K562 (cell line): ENCODE measurements around the gene ATXN1. TPM values are rescaled to one million over a fixed set of nuclear protein-coding genes. Genes with fewer than 3 reads are reported as not detected.

Experiments used
- ATAC-seq: fragments of 200-7000 bp; cut with Tn5 transposase; 3 replicates; pipeline ENCODE4 v1.9.1; 2020; ENCODE audit warnings: moderate library complexity
- BruUV-seq: library from RNA; stranded (reverse); fragments of 400-500 nt; replicated peaks from 2 replicates; lab custom pipeline; 2021; lab: Mats Ljungman, UMichigan
- CTCF ChIA-PET: fragments of 300-600 bp; formaldehyde crosslinking; extraction: SDS; loops from one replicate; lab custom pipeline; 2021; ENCODE audit warnings: low intra/inter-chr PET ratio; lab: Yijun Ruan, JAX
- POLR2A ChIA-PET: fragments of 300-600, 350-650 bp; sonication (Branson Sonifier 250); formaldehyde crosslinking; extraction: SDS; loops from one replicate; lab custom pipeline; 2021; ENCODE audit warnings: antibody characterized with exemption, inconsistent platforms; lab: Yijun Ruan, JAX
- DNase-seq, 4 experiments: peaks; one replicate each; pipeline versions ENCODE4 v3.0.0 to v3.0.0-alpha.2; 2011 to 2018; ENCODE audit warnings: low spot score in 3 of 4, mixed read lengths in 3 of 4; ENCODE audit errors: extremely low read depth in 1 of 4
- FAIRE-seq: peaks from 2 replicates; lab custom pipeline; 2011; peaks lifted over from hg19 to GRCh38; lab: Jason Lieb, UNC
- H2AFZ ChIP-seq: 2 replicates; pipeline ENCODE4 v1.6.0; 2011; ENCODE audit warnings: low read depth, low read length, control low read depth, inconsistent platforms
- H3K27ac ChIP-seq: fragments of 200-600 bp; 3 replicates; pipeline ENCODE4 v1.8.0; 2011; ENCODE audit warnings: low read depth, mild to moderate bottlenecking, control low read depth, inconsistent platforms, low read length, moderate library complexity, mixed read lengths; ENCODE audit errors: extremely low read depth
- H3K27me3 ChIP-seq, 2 experiments: fragments of 300-600 bp in 1 of 2; 2 replicates in 1 of 2; 3 replicates in 1 of 2; pipeline versions ENCODE4 v1.6.0 to v1.8.0; 2011; ENCODE audit warnings: inconsistent platforms in 2 of 2, low read length in 2 of 2, mild to moderate bottlenecking in 1 of 2, mixed read lengths in 1 of 2, moderate library complexity in 1 of 2; ENCODE audit not compliant: control insufficient read depth in 2 of 2, insufficient read depth in 2 of 2
- H3K36me3 ChIP-seq: fragments of 300-600 bp; 3 replicates; pipeline ENCODE4 v1.8.0; 2011; ENCODE audit warnings: mild to moderate bottlenecking, low read length, inconsistent platforms; ENCODE audit not compliant: control insufficient read depth, insufficient read depth
- H3K4me1 ChIP-seq, 2 experiments: fragments of 200-600 bp in 1 of 2; replicated peaks in 1 of 2; 2 replicates in 1 of 2; 3 replicates in 1 of 2; pipeline versions ENCODE4 v1.5.1 to v1.8.0; 2011; ENCODE audit warnings: inconsistent platforms in 2 of 2, low read length in 2 of 2, mild to moderate bottlenecking in 1 of 2, mixed read lengths in 1 of 2, moderate library complexity in 1 of 2; ENCODE audit not compliant: control insufficient read depth in 2 of 2, insufficient read depth in 2 of 2
- H3K4me2 ChIP-seq: 2 replicates; pipeline ENCODE4 v1.6.1; 2011; ENCODE audit warnings: low read length, control low read depth, inconsistent platforms, mixed read lengths; ENCODE audit not compliant: insufficient read depth
- H3K4me3 ChIP-seq: fragments of 200-600 bp; sonication (generic), shearing (Covaris generic); 2 replicates; pipeline ENCODE4 v1.5.1; 2016; ENCODE audit warnings: control low read depth, inconsistent platforms
- H3K79me2 ChIP-seq: fragments of 200-600 bp; 3 replicates; pipeline ENCODE4 v1.8.0; 2011; ENCODE audit warnings: low read length, inconsistent platforms; ENCODE audit not compliant: control insufficient read depth, insufficient read depth
- H3K9ac ChIP-seq, 2 experiments: 2 replicates each; pipeline versions ENCODE4 v1.6.0 to v1.6.1; 2011; ENCODE audit warnings: low read depth in 2 of 2, low read length in 2 of 2, control low read depth in 1 of 2, inconsistent platforms in 1 of 2, mild to moderate bottlenecking in 1 of 2, mixed read lengths in 1 of 2; ENCODE audit not compliant: insufficient read depth in 1 of 2
- H3K9me1 ChIP-seq: one replicate; pipeline ENCODE4 v1.6.0; 2011; ENCODE audit warnings: inconsistent platforms, mild to moderate bottlenecking, low read length, moderate library complexity; ENCODE audit not compliant: control insufficient read depth, insufficient read depth
- H3K9me3 ChIP-seq: replicated peaks from 2 replicates; pipeline ENCODE4 v1.5.1; 2011; ENCODE audit warnings: low read depth, low read length, inconsistent platforms; ENCODE audit not compliant: control insufficient read depth, insufficient read depth
- H4K20me1 ChIP-seq: replicated peaks from 2 replicates; pipeline ENCODE4 v1.6.1; 2011; ENCODE audit warnings: low read length, inconsistent platforms, mixed read lengths; ENCODE audit not compliant: control insufficient read depth, insufficient read depth
- ADNP ChIP-seq: fragments of 200-800 bp; sonication (Bioruptor generic); IDR thresholded peaks from 2 replicates; pipeline ENCODE4 v1.6.1; 2016; ENCODE audit warnings: missing genetic modification characterization, missing compliant biosample characterization
- CBX1 ChIP-seq: sonication (generic); IDR thresholded peaks from 2 replicates; pipeline ENCODE4 v1.6.1; 2016; ENCODE audit warnings: antibody characterized with exemption, low read depth, mild to moderate bottlenecking
- ETV5 ChIP-seq: sonication (generic); formaldehyde crosslinking; IDR thresholded peaks from 2 replicates; pipeline ENCODE4 v1.4.0; 2020; ENCODE audit warnings: low read depth, mild to moderate bottlenecking, missing genetic modification reagents
- EWSR1 ChIP-seq: fragments of 450-650 bp; IDR thresholded peaks from 2 replicates; pipeline ENCODE4 v1.6.1; 2018; ENCODE audit warnings: borderline replicate concordance, mild to moderate bottlenecking, low read depth, moderate library complexity; ENCODE audit not compliant: partially characterized antibody
- KDM4B ChIP-seq, 2 experiments: fragments of 450-650 bp in 1 of 2; sonication (generic) in 1 of 2; IDR thresholded peaks; 2 replicates each; pipeline ENCODE4 v1.6.1; 2016 to 2017; ENCODE audit warnings: borderline replicate concordance in 2 of 2, antibody characterized with exemption in 1 of 2, low read depth in 1 of 2, mild to moderate bottlenecking in 1 of 2
- NELFE ChIP-seq: IDR thresholded peaks from 2 replicates; pipeline ENCODE4 v1.6.1; 2011; ENCODE audit warnings: mild to moderate bottlenecking; ENCODE audit not compliant: insufficient read depth, insufficient read length
- NR3C1 ChIP-seq: sonication (generic); formaldehyde crosslinking; IDR thresholded peaks from 2 replicates; pipeline ENCODE4 v1.8.1; 2022; ENCODE audit warnings: missing genetic modification reagents
- NR4A1 ChIP-seq, 2 experiments: fragments of 250-450 bp in 1 of 2; fragments of 450-650 bp in 1 of 2; sonication (Bioruptor Pico) in 1 of 2; IDR thresholded peaks; 2 replicates each; pipeline versions ENCODE4 v1.4.0 to v1.6.1; 2016 to 2020; ENCODE audit warnings: mild to moderate bottlenecking in 2 of 2, missing compliant biosample characterization in 1 of 2, missing genetic modification characterization in 1 of 2, moderate library complexity in 1 of 2
- PHF21A ChIP-seq: fragments of 450-650 bp; IDR thresholded peaks from 2 replicates; pipeline ENCODE4 v1.6.1; 2017; ENCODE audit warnings: low read depth, borderline replicate concordance
- RBBP5 ChIP-seq: fragments of 200-600 bp; sonication (generic); IDR thresholded peaks from 2 replicates; pipeline ENCODE4 v1.6.1; 2012; ENCODE audit warnings: borderline replicate concordance, mild to moderate bottlenecking, low read length, control low read depth, inconsistent platforms; ENCODE audit not compliant: insufficient read depth, poor library complexity, severe bottlenecking
- RFX5 ChIP-seq: IDR thresholded peaks from 2 replicates; pipeline ENCODE4 v1.6.1; 2011; ENCODE audit warnings: low read depth, mild to moderate bottlenecking, improper control_type of control experiment, low read length
- SREBF1 ChIP-seq: fragments of 150-350 bp; IDR thresholded peaks from 2 replicates; pipeline ENCODE4 v1.6.1; 2014; ENCODE audit warnings: antibody characterized with exemption, low read depth, low read length, borderline replicate concordance
- TARDBP ChIP-seq: fragments of 450-650 bp; IDR thresholded peaks from 2 replicates; pipeline ENCODE4 v1.6.1; 2016
- TOE1 ChIP-seq, 2 experiments: fragments of 450-650 bp in 1 of 2; sonication (generic) in 1 of 2; formaldehyde crosslinking in 1 of 2; IDR thresholded peaks; 2 replicates each; pipeline versions ENCODE4 v1.7.1 to v1.8.0; 2016 to 2022; ENCODE audit warnings: borderline replicate concordance in 2 of 2, mild to moderate bottlenecking in 2 of 2, antibody characterized with exemption in 1 of 2, inconsistent platforms in 1 of 2, low read depth in 1 of 2, missing genetic modification reagents in 1 of 2, moderate library complexity in 1 of 2
- U2AF2 ChIP-seq: fragments of 200-400 bp; formaldehyde crosslinking; optimal IDR thresholded peaks from 2 replicates; pipeline ENCODE3; 2017; ENCODE audit warnings: low read depth, mild to moderate bottlenecking, low read length
- ZNF174 ChIP-seq: fragments of 250-450 bp; sonication (Bioruptor Pico); IDR thresholded peaks from 2 replicates; pipeline ENCODE4 v1.4.0; 2020; ENCODE audit warnings: mild to moderate bottlenecking
- ZNF23 ChIP-seq: fragments of 250-450 bp; sonication (Bioruptor Pico); IDR thresholded peaks from 2 replicates; pipeline ENCODE4 v1.4.0; 2020; ENCODE audit warnings: mild to moderate bottlenecking
- ZNF253 ChIP-seq: fragments of 250-450 bp; sonication (Bioruptor Pico); conservative IDR thresholded peaks from 2 replicates; pipeline ENCODE4 v1.6.1; 2021; ENCODE audit warnings: mild to moderate bottlenecking
- ZNF282 ChIP-seq: sonication (generic); formaldehyde crosslinking; IDR thresholded peaks from 2 replicates; pipeline ENCODE4 v1.8.1; 2023; ENCODE audit warnings: missing genetic modification reagents
- ZNF79 ChIP-seq: fragments of 250-450 bp; sonication (Bioruptor Pico); IDR thresholded peaks from 2 replicates; pipeline ENCODE4 v1.4.0; 2020; ENCODE audit warnings: low read depth, mild to moderate bottlenecking, moderate library complexity
- WGBS: fragments of 100-300 bp; shearing (Covaris generic); methylation state at CpG from one replicate; pipeline ENCODE4 v1.1.6; 2016; ENCODE audit warnings: low coverage, mixed read lengths; ENCODE audit not compliant: insufficient coverage; ENCODE audit errors: missing lambda C conversion rate; 5-methylcytosine and 5-hydroxymethylcytosine counted together
- in situ Hi-C: fragments of 300-500 bp; cut with MboI; formaldehyde crosslinking; loops from 4 replicates; pipeline ENCODE4 v1.15.0; 2018; ENCODE audit warnings: inconsistent platforms, mixed read lengths
- intact Hi-C: fragments of 100-400 bp; cut with micrococcal nuclease; formaldehyde crosslinking; loops from 2 replicates; pipeline ENCODE4 v1.14.2; 2022
- polyA plus RNA-seq, 8 experiments: library from polyadenylated mRNA; depleted of rRNA in 4 of 8; stranded (reverse) in 5 of 8; unstranded in 3 of 8; fragments of >200 nt; fragmentation: Nextera tagmentation in 2 of 8; fragmentation: Illumina TruSeq in 1 of 8; extraction: Ambion mirVana in 2 of 8; extraction: Trizol in 1 of 8; gene quantifications; 2 replicates each; pipeline versions ENCODE4 v1.2.1 to v1.2.3, GENCODE V29; 2011 to 2014; ENCODE audit warnings: inconsistent platforms in 1 of 8, missing spikeins in 1 of 8
- total RNA-seq, 7 experiments: library from RNA; depleted of rRNA in 6 of 7; stranded (reverse); fragments of >200 nt in 6 of 7; fragmentation: Illumina TruSeq in 2 of 7; extraction: Trizol in 2 of 7; gene quantifications; 2 replicates each; pipeline versions ENCODE4 v1.2.1 to v1.2.3, GENCODE V29; 2011 to 2021; ENCODE audit warnings: low replicate concordance in 1 of 7
- TF ChIP-seq, protein P1 (sequence below): fragments of 450-650 bp; IDR thresholded peaks from 2 replicates; pipeline ENCODE4 v1.6.1; 2016; ENCODE audit warnings: mild to moderate bottlenecking

The ATXN1 gene
- total and polyA plus RNA-seq, 9 of the 15 experiments (the other 6 are each of a cell fraction or from before 2014, with no cell fraction given) = under 0.01 to 1.2 (median 0.58) TPM

DNA sequence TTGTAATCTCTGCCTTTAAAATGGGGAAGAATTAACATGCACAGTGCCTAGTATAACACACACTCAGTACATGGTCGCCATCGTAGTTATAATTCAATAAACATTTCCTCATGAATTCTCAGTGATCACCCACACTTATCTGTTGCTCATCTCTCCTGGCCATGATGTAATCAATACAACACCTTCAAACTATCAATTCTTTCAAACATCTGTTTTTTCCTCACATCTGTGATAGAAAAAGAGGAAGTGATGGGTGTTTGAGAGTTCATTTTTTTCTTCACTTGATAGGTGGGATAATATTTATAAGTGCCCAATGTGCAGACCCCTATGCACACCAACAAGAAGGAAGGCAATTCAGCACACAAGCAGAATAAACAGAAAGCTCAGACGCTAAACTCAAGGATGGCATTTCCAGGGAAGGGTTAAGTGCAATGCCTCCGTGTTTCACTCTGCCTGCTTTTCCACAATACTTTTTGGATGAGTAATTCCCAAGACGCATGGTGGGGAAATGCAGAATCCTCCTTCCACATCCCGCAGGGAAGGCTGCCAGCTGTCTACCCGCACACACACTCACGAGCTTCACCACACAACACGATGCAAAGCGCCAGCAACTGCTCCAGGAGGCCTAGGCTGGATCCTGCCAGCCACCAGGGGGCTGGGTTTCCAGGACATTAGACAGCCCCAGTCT lies 422.5 kb downstream of the ATXN1 start:
- Histone ChIP-seq H4K20me1 (no peaks in the 10 kb centered on the region), H3K27ac (no peak overlapping the region), H3K4me2 (no peak overlapping the region), H2AFZ (peak overlapping the region; percentile 11), H3K36me3 (no peaks in the 10 kb centered on the region), H3K9ac (peak overlapping the region in 1 of 2 experiments; percentile 23; a peak in 1 of 4 replicates), H3K27me3 (no peaks in the 10 kb centered on the region; a peak in 1 of 5 replicates), H3K79me2 (no peaks in the 10 kb centered on the region), H3K9me1 (no peaks in the 10 kb centered on the region), H3K9me3 (no peaks in the 10 kb centered on the region), H3K4me3 (no peak overlapping the region), H3K4me1 (peaks cover 7 to 17% of the 10 kb centered on the region in 2 experiments)
- BruUV-seq = no TSS peak
- FAIRE-seq = no peak
- ChIA-PET CTCF (no interaction called here), POLR2A (interaction anchor here (1.0 to 1.2 kb wide), 2 partner anchors 19 to 170 kb away, joined by 3 read pairs; no protein-coding TSS in a partner anchor)
- peak in 2 of 4 experiments; percentile 36 to 39 for DNase-seq
- intact Hi-C loops = no loop called here
- 27% methylated on average over 10 of the region's 10 CpGs for WGBS
- in situ Hi-C loops = no loop called here
- ATAC-seq = peak; percentile 76
- TF ChIP-seq U2AF2 (no peak), NR3C1 (CRISPR knock-in tag) (no peak), ZNF253 (CRISPR knock-in tag) (no peak), EWSR1 (no peak), ZNF23 (CRISPR knock-in tag) (no peak), CBX1 (no peak), ZNF174 (no peak), ZNF79 (CRISPR knock-in tag) (no peak), PHF21A (no peak), NR4A1 (CRISPR knock-in tag; IDR thresholded peaks at IDR 0.05) (no peak), NR4A1 (tag; IDR thresholded peaks at IDR 0.05) (no peak), KDM4B (IDR thresholded peaks at IDR 0.05; ENCODE audit: borderline replicate concordance in 2 of 2, low read depth in 1 of 2) (no peak), ETV5 (CRISPR knock-in tag) (no peak), TARDBP (no peak), RFX5 (no peak), SREBF1 (no peak), ZNF282 (CRISPR knock-in tag) (no peak), NELFE (no peak), TOE1 (IDR thresholded peaks at IDR 0.05; ENCODE audit: borderline replicate concordance) (no peak), TOE1 (CRISPR knock-in tag; IDR thresholded peaks at IDR 0.05; ENCODE audit: borderline replicate concordance, low read depth) (no peak), RBBP5 (no peak), ADNP (tag) (no peak)
- TF ChIP-seq, protein P1, sequence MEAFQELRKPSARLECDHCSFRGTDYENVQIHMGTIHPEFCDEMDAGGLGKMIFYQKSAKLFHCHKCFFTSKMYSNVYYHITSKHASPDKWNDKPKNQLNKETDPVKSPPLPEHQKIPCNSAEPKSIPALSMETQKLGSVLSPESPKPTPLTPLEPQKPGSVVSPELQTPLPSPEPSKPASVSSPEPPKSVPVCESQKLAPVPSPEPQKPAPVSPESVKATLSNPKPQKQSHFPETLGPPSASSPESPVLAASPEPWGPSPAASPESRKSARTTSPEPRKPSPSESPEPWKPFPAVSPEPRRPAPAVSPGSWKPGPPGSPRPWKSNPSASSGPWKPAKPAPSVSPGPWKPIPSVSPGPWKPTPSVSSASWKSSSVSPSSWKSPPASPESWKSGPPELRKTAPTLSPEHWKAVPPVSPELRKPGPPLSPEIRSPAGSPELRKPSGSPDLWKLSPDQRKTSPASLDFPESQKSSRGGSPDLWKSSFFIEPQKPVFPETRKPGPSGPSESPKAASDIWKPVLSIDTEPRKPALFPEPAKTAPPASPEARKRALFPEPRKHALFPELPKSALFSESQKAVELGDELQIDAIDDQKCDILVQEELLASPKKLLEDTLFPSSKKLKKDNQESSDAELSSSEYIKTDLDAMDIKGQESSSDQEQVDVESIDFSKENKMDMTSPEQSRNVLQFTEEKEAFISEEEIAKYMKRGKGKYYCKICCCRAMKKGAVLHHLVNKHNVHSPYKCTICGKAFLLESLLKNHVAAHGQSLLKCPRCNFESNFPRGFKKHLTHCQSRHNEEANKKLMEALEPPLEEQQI = no peak
